HG02763 (cell line): ENCODE results near the gene COPS7A.
A peak's percentile ranks its signal among the peaks of the same experiment; 100 is the strongest.

ENCODE experiments used
- ATAC-seq: cut with Tn5 transposase; IDR thresholded peaks from one replicate; pipeline ENCODE4 v1.9.1; 2021; ENCODE audit warnings: mild to moderate bottlenecking, moderate library complexity; ENCODE audit not compliant: unreplicated experiment

The COPS7A gene

GRCh38 chr12:6723607-6724408 is at the start of gene COPS7A:
Gene COPS7A (plus strand): TSS chr12:6724046. CDS start chr12:6724657, 611 bp downstream.
- peak; percentile 95 for ATAC-seq

- no peak for ATAC-seq
Measured at GRCh38 chr12:6676962-6677361, 46.9 kb upstream of the COPS7A start.

GRCh38 chr12:6684609-6685008 is 39.2 kb upstream of the COPS7A start:
- no peak for ATAC-seq

DNA sequence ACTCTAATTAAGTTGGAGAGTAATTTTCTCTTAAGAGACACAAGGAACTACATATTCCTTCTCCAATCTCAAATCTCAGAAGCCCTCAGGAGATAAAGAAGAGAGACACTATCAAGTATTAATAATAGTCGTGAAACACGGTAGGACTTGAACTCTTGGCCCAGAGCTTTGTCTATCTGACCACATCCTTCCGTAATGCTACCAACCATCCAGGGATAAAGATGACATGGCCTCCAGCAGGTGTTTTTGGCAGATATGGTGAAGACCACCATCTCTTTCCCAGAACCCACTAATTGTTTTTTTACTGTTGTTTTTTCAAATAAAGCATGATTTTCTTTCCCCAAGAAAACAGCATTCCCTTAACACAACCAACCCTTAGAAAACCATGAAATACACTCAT is 38.0 kb upstream of the COPS7A start:
- no peak for ATAC-seq

- no peak for ATAC-seq
Measured at GRCh38 chr12:6688543-6688998, 35.3 kb upstream of the COPS7A start.

GRCh38 chr12:6688999-6689882 is 34.6 kb upstream of the COPS7A start, which contains the start of gene ZNF384:
Gene ZNF384 (minus strand): TSS chr12:6689375. CDS start chr12:6679520, 9,855 bp downstream.
- peak; percentile 81 for ATAC-seq

- no peak for ATAC-seq
Measured at GRCh38 chr12:6691473-6691872, 32.4 kb upstream of the COPS7A start.

GRCh38 chr12:6692888-6693287 is 31.0 kb upstream of the COPS7A start:
- no peak for ATAC-seq

DNA sequence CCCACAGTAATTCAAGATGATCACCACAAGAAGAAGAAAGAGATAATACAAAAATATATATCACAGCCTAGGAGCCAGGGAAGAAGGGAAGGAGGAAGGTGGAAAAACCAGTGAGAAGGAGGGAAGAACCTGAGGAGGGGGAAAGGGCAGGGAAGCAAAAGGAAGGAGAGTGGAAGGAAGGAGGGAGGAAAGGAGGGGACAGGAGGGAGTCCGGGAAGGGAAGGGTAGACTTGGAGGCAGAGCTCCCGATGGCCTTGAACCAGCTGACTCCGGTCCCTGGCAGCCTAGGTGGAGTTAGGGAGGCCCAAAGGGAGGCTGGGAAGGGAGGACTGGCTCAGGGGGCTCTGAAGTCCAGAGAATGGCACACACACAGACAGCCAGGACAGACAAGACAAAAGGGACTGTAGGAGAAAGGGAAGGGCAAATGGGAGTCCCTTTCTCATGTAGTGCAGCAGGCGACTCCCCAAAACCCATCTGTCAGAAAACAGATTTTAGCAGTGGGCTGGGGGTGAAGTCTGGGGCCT is 30.0 kb upstream of the COPS7A start:
- no peak for ATAC-seq

DNA sequence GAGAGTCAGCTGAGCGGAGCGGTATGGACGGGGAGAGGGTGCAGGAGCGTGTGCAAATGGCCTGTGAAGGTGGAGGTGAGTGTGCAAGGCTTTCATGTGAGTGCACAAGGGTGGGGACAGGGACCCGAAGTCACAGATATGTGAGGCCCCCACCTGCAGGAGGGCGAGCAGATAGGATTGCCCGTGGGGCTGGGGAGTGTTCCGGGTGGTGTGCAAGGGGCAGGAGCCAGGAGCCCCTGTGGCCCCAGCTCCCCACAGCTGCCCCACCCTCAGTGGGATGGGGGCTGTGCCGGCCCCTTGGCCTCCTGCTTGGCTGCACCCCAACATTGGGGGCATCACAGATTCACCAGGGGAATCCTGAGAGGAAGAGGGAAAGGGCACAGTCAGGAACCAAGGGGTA is 29.1 kb upstream of the COPS7A start:
- ATAC-seq: no peak

- ATAC-seq: no peak
Measured at GRCh38 chr12:6695313-6696045, 28.4 kb upstream of the COPS7A start.

DNA sequence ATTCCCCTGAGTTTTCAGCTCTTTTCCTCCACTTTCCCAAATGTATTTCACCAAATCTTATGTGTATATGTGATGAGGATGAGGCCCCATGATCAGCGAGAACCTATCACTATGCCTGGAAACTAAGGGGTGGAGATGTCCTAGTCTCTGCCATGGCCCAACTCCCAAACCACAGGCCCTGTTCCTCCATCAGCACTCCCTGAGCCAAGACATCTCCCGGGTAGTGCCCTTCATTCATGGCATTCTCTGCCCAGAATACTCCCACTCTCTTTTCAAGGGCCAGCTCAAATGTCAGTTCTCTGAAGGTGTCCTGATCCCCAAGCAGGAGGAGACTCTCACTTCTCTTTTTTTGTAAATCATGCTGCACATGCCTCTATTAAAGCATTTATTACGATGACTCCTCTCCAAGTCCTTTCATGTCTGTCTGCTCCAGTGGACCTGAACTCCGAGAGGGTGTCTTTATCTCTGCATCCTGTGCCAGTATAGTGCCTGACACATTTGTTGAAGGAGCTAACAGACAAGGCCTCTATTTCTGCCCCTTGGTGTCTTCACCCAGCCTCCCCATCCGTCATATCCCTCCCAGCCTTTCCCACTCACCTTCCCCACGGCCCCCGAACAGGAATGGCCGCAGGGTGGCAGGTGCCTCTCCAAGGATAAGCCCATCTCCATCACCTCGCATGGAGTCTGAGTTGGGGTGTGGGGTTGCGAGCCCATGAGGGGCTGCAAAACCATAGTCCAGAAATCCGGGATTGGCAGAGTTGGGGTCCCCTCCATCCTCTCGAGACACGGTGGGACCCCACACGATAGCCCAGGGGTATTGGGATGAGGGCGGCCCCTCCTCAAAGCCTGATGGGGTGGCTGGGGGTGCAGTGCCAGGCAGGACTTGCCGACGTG is 26.9 kb upstream of the COPS7A start:
- no peak for ATAC-seq

DNA sequence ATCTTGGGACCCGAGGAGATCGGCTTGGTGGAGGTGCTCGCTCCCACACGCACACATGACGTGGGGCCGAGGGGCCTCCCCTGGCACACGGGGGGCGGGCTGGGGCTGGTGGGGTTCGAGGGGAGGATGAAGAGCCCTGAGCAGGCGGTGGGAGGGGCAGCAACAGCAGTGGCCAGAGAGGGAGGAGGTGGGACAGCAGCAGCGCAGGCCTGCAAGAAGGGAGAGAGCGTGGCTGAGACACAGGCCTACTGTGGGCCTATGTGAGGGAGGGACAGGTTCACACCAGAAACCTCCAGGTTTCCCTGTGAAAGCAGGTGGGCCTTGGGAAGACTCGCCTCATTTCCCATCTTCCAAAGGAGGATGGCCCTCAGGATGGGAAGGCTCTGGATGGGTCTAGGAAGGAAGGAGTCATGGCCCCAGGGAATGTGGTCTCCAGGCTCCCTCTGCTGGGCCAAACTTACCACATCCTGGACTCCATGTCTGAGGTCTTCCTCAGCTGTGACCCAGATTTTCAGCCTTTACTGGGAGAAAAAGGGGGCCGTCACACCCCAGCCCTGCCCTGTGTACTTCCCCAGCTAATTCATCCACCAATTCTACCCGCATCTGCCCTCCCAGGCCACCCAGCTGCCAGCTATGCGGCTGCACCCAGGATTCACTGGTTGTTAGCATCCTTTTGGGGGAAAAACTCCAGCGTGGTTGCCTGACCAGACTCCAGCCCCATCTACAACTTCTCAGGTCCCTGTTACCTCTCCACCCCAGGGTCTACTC is 26.1 kb upstream of the COPS7A start:
- no peak for ATAC-seq

GRCh38 chr12:6698352-6699046 is 25.3 kb upstream of the COPS7A start:
- no peak for ATAC-seq

- ATAC-seq: no peak
Measured at GRCh38 chr12:6699259-6699988, 24.4 kb upstream of the COPS7A start.

DNA sequence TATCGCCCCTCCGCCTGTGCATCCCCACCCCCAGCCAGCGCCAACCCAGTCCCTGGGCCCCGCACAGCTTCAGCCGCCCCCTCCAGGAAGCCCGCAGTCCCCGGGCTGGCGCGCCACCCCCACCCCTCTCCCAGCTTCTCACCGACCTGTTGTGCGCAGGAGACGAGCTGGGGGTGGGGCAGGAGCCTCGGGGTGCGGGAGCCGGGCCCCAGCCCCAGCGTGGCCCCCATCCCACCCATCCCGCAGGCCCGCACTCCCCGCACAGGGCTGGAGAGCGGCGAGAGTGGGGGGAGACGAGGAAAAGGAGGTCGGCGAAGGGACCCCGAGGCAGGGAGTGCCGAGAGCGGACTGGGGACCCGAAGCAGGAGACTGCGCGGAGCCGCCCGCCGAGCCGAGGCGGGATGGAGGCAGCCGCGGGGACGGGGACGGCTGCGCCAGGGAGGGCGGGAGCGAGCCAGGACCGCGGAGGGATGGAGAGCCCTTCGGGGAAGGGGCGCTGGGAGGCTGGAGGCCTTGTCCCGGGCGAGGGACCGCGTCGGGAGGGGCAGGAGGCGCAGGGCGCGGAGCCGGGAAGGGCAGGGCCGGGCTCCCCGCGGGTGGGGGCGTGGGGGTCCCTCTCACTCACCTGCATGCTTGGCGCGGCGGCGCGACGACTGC is 23.7 kb upstream of the COPS7A start:
- ATAC-seq: no peak

DNA sequence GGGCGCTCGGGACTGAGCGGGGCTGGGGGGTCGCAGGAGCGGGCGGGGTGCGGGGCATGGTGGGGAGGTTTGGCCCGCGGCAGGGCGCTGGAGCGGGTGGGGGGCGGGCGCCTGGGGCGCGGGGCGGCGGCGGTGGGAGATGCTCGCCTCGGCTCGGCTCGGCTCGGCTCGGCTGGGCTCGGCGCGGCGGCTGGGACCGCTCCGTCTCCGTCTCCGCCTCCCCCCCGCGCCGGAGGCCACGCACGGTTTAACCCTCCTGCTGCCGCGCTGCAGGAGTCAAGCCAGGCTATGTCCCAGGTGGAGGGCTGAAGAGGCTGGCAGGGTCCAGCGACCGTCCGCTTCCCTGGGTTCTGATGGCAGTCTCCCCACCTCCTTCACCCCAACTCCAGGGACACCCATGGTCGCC is 23.2 kb upstream of the COPS7A start, which contains the start of gene PIANP:
TSS of gene PIANP (minus strand) at position 170 of the 406 bp plus-strand sequence. CDS start 2,754 bp downstream, outside the sequence.
- ATAC-seq: no peak
